ENCODE data around the gene ABHD2. TPM values are rescaled to one million over a fixed set of nuclear protein-coding genes. Genes with fewer than 3 reads are reported as not detected.

ABHD2 gene
- total RNA-seq, 4 donors from 2014 or later: 37.8 to 81.5 (median 58.3) TPM

DNA sequence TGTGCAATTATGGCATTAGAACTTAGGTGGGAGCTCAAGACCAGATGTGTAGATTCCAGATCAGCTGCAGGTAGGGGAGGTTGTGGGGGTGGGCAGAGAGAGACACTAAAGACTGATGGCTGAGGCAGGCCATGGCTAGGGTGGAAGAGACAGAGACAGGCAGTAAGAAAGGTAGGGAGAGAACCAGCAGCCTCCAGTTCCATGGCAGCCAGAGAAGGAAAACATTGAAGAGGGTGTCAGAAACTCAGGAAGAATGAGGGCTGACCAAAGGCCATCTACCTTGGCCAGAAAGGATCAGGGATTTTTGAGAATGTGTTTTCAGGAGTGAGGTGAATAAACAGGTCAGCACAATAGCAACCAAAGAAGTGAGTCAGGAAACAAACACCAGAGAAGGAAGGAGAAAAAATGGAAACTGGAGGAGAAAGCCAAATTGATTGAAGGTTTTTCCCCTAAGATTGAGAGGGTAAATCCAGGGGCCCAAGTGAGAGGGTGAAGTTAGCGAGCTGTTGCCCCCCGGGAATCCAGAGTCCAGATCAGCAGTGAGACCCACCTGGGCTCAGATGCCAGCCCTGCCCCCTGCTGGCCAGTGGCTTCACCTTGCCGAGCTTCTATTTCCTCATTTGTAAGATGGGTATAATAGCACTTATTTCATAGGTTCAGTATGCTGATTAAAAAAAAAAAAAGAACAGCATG is 41.0 kb downstream of the ABHD2 start:
- Histone ChIP-seq H3K4me3 (no peak overlapping the region), H3K27me3 (no peaks in the 10 kb centered on the region), H3K27ac (peak overlapping the region in 3 of 4 donors; percentile 11 to 43 (median 27)), H3K36me3 (peaks cover 0 to 8% (median 0%) of the 10 kb centered on the region in 4 donors), H3K9me3 (no peaks in the 10 kb centered on the region), H3K4me1 (peaks cover 4 to 39% (median 10%) of the 10 kb centered on the region in 4 donors)
- in situ Hi-C loops (cut with MboI; ENCODE audit: low pct_ligation_motif_present in 1 of 4, low pct_unique_long_range_greater_than_20kb in 1 of 4, low sequenced_read_pairs in 3 of 4) (loop anchor here in 1 of 4 donors (10.0 kb wide), 1 partner anchor 74 kb away; no protein-coding TSS in a partner anchor), intact Hi-C loops (cut with DNase I; ENCODE audit: low total_unique reads) (no loop called here)
- 56% methylated on average over 3 of the region's 3 CpGs; no CpG with 5 or more reads in 1 of the 2 donors for WGBS, 2 donors (ENCODE audit: low coverage in 1 of 2)
- DNase-seq: peak; percentile 66
- no peak for TF ChIP-seq EP300 (IDR thresholded peaks at IDR 0.05; ENCODE audit: low read depth)
- peak; percentile 70 to 81 (median 73) for TF ChIP-seq CTCF (IDR thresholded peaks at IDR 0.05)

GRCh38 chr15:89129816-89130134 is 41.5 kb downstream of the ABHD2 start:
- 76 to 80% methylated on average over 1 of the region's 1 CpG for WGBS, 2 donors (ENCODE audit: low coverage in 1 of 2)
- in situ Hi-C loops (cut with MboI; ENCODE audit: low pct_ligation_motif_present in 1 of 4, low pct_unique_long_range_greater_than_20kb in 1 of 4, low sequenced_read_pairs in 3 of 4): loop anchor here in 1 of 4 donors (10.0 kb wide), 1 partner anchor 75 kb away; no protein-coding TSS in a partner anchor
- Histone ChIP-seq H3K4me1 (peaks cover 4 to 39% (median 10%) of the 10 kb centered on the region in 4 donors), H3K9me3 (no peaks in the 10 kb centered on the region), H3K27ac (peak overlapping the region in 1 of 4 donors; percentile 27), H3K36me3 (peaks cover 0 to 8% (median 0%) of the 10 kb centered on the region in 4 donors), H3K27me3 (no peaks in the 10 kb centered on the region), H3K4me3 (no peak overlapping the region)
- DNase-seq: no peak
- TF ChIP-seq CTCF (IDR thresholded peaks at IDR 0.05) (no peak), EP300 (IDR thresholded peaks at IDR 0.05; ENCODE audit: low read depth) (no peak), POLR2A (IDR thresholded peaks at IDR 0.05) (no peak), POLR2AphosphoS5 (IDR thresholded peaks at IDR 0.05) (no peak)
- intact Hi-C loops (cut with DNase I; ENCODE audit: low total_unique reads): loop anchor here (5.0 kb wide), 1 partner anchor 72 kb away; no protein-coding TSS in a partner anchor

DNA sequence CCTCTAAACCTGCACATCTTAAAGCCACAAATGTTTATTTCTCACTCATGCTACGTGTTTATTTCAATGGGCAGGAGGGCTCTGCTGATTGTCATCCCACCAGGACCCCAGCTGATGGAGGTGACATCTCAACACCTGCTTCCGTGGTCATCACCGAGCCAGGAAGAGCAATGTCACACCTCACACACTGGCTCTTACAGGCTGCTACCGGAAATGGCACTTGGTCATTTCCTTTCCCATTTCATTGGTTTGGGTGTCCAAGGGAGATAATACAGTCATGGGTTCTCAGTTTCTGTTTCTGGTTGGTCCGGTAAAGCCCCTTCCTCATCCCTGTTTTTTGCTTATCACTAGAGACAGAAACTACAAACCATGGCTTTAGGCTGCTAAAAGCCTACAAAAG is 41.9 kb downstream of the ABHD2 start:
- H3K4me1 ChIP-seq: peaks cover 4 to 37% (median 9%) of the 10 kb centered on the region in 4 donors
- H3K27ac ChIP-seq: no peak overlapping the region
- intact Hi-C loops (cut with DNase I; ENCODE audit: low total_unique reads): loop anchor here (5.0 kb wide), 1 partner anchor 73 kb away; no protein-coding TSS in a partner anchor
- TF ChIP-seq EP300 (IDR thresholded peaks at IDR 0.05; ENCODE audit: low read depth): no peak
- TF ChIP-seq CTCF (IDR thresholded peaks at IDR 0.05): no peak
- no peak for TF ChIP-seq POLR2A (IDR thresholded peaks at IDR 0.05)
- TF ChIP-seq POLR2AphosphoS5 (IDR thresholded peaks at IDR 0.05): no peak
- no peak overlapping the region for H3K4me3 ChIP-seq
- 69 to 73% methylated on average over 2 to 5 of the region's 5 CpGs for WGBS, 2 donors (ENCODE audit: low coverage in 1 of 2)
- no peaks in the 10 kb centered on the region for H3K9me3 ChIP-seq
- peaks cover 0 to 8% (median 0%) of the 10 kb centered on the region in 4 donors for H3K36me3 ChIP-seq
- in situ Hi-C loops (cut with MboI; ENCODE audit: low pct_ligation_motif_present in 1 of 4, low pct_unique_long_range_greater_than_20kb in 1 of 4, low sequenced_read_pairs in 3 of 4): no loop called here
- H3K27me3 ChIP-seq: no peaks in the 10 kb centered on the region
- DNase-seq: no peak

DNA sequence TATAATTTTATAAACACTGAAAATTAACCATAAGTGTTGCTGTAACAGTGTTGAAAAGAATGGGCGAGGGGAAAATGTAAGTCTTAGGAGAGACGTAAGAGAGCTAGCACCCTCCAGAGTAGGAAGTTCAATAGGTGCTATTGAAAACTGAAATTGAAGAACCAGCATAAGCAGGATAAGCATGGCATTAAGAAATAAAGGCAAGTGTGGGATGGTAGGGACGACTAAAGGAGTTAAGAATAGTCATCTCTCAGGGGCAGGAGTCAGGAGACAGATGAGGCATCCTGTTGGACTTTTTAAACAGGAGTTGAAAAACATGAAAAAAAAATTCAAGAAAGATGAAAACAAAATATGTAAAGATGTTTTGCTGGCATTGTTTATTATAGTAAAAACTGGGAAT is 43.5 kb downstream of the ABHD2 start:
- intact Hi-C loops (cut with DNase I; ENCODE audit: low total_unique reads): loop anchor here (5.0 kb wide), 1 partner anchor 74 kb away; no protein-coding TSS in a partner anchor
- Histone ChIP-seq H3K9me3 (no peaks in the 10 kb centered on the region), H3K4me1 (peaks cover 8 to 49% (median 11%) of the 10 kb centered on the region in 4 donors), H3K27me3 (no peaks in the 10 kb centered on the region), H3K4me3 (no peak overlapping the region), H3K36me3 (peaks cover 0 to 8% (median 0%) of the 10 kb centered on the region in 4 donors), H3K27ac (peak overlapping the region in 2 of 4 donors; percentile 4 to 50)
- in situ Hi-C loops (cut with MboI; ENCODE audit: low pct_ligation_motif_present in 1 of 4, low pct_unique_long_range_greater_than_20kb in 1 of 4, low sequenced_read_pairs in 3 of 4): no loop called here
- 84% methylated on average over 3 of the region's 3 CpGs for WGBS, 2 donors (ENCODE audit: low coverage in 1 of 2)
- DNase-seq: no peak
- TF ChIP-seq CTCF (IDR thresholded peaks at IDR 0.05): no peak
- no peak for TF ChIP-seq POLR2AphosphoS5 (IDR thresholded peaks at IDR 0.05)
- TF ChIP-seq POLR2A (IDR thresholded peaks at IDR 0.05): no peak
- no peak for TF ChIP-seq EP300 (IDR thresholded peaks at IDR 0.05; ENCODE audit: low read depth)
